Measurements from ENCODE around the gene STATH.
"Not testable (repeated sequence)": the region's sequence is repeated elsewhere in the genome, so short reads cannot be mapped to it uniquely, and the experiment has no call there.

STATH gene, protein sequence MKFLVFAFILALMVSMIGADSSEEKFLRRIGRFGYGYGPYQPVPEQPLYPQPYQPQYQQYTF

GRCh38 chr4:69995526-69996016 is at the start of gene STATH:
Gene STATH (plus strand): TSS chr4:69995966. CDS start chr4:69998438, 2,472 bp downstream.
- no peak for DNase-seq (ENCODE audit: low read depth in 2 of 2)

DNA sequence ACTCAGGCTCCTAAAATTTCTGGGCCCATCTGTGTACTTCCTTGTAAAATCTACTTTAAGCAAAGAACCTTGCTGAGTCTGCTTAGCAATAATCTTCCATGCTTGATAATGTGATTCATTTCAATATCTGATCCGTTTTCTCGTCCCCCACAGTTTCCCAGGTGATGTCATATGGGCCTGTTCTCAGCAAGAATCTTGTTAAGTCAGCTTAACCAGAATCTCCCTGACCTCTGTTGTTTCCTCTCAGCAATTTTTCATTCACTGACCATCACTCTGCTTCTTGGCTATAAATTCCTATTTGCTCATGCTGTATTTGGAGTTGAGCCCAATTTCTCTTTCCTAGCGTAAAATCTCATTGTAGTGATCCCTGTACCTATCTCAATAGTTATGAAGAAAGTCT is 44.2 kb upstream of the STATH start:
- no peak for DNase-seq (ENCODE audit: low read depth in 2 of 2)

DNA sequence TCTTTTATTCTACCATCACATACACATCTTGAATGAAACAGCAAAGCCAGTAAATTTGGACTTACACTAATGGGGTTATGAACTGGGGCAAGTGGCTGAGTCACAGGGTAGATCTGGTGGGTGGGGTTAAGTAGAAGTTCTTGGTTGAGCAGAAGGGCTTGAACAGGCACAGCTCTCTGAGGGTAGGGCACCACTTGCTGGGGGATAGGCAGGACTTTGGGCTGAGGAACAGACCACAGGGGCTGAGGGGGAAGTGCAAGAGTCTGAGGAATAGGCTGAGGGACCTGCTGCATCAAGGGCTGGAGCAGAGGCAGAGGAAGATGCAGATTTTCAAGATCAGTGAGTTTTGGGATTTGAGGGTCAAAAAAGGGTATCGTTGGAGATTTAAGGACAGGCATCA is 38.6 kb upstream of the STATH start:
- DNase-seq (ENCODE audit: low read depth in 2 of 2): no peak

DNA sequence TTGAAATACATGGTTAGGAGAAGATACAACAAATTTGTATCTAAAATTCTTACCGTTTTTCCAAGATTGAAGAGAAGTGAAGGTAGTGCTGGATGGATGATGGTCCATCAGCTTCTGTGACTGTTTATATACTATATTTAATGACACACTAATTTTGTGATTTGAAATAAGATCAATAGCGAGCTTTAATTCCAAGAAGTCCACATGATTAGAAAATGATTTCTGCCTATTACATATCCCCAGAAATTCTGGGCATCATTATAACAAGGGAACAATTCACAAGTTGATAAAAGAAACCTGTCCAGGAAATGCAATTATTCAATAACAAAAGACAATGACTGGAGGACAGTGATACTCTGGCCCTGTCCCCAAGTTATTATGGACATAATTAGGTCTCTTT is 30.1 kb upstream of the STATH start, which contains the start of gene CSN2:
Gene CSN2, minus strand, starts transcription at position 101 of the 400 bp plus-strand sequence. CDS start 4,733 bp downstream, outside the sequence.
- no peak for DNase-seq (ENCODE audit: low read depth in 2 of 2)

DNA sequence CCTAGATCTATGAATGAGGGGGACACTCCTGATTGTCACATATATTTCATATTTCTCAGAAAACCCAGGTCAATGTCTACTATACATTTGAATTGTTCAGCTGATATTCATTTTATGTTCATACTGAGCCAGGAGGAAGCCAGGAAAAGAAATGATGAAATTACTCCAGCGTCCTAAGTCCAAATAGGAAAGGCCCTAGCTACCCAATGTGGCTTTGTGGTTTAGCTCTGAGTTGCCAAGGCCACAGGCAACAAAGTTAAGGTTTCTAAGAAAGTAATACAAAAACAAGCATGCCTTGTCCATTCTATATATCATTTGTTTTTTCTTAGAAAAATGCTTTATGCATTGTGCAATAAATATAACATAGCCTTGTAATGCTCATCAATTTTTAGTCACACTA is 25.7 kb upstream of the STATH start:
- DNase-seq (ENCODE audit: low read depth in 2 of 2): no peak

GRCh38 chr4:69974631-69975030 is 21.1 kb upstream of the STATH start:
- DNase-seq (ENCODE audit: low read depth in 2 of 2): no peak

- no peak for DNase-seq (ENCODE audit: low read depth in 2 of 2)
These were observed 18.2 kb upstream of the STATH start for GRCh38 chr4:69977582-69977981.

DNA sequence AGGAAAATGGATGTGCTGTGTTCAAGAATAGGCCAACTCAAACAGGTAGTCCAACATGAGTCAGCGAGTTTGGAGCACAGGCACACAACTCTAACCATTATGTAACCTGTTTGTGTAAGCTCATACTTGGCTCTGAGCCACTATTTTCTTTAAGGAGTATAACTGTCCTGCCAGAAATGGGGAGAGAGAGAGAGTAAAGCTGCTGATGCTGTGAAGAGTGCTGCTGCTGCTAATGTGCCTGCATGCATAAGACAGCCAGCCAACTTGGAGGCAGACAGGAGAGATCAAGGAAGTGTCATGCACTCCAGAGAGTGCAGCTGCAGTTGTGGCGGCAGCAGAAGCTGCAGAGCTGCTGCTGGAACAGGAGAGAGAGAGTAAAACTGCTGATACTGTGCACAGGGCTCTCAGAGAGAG is 11.7 kb upstream of the STATH start:
- no peak for DNase-seq (ENCODE audit: low read depth in 2 of 2)

- no peak for DNase-seq (ENCODE audit: low read depth in 2 of 2)
These were observed 9.1 kb upstream of the STATH start for GRCh38 chr4:69986663-69987062.

DNA sequence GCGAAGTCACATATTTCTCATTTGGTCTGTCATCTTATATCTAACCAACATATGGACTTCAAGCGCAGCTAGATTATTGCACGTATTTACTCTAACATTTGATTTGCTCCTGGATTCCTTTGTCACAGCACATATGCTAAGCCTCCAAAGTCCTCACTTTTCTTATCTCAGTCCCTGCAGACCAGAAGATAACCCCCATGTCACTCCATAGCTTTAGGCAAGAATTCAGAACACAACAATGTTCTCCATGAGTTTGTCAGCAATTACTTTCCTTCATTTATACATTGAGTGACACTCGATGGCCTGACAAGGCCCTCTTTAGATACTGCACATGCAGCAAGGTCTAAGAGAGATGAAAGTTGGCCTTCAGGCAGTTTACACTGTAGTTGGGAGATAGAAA is 4.8 kb upstream of the STATH start:
- no peak for DNase-seq (ENCODE audit: low read depth in 2 of 2)

DNA sequence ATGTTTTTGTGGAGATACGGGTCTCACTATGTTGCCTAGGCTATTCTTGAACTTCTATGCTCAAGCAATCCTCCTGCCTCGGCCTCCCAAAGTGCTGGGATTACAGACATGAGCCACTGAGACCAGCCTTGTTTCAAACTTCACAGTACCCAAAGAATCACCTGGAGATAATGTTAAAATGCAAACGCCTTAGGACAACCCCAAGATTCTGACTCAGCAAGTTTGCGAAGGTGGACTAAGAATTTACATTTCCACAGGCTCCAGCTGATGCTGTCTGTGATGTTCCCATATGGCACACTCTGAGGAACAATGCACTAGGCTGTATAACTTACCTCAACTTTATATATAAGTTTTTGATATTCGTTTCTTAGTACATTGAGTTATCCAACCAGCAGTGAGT is 984 bp upstream of the STATH start:
- DNase-seq (ENCODE audit: low read depth in 2 of 2): no peak

DNA sequence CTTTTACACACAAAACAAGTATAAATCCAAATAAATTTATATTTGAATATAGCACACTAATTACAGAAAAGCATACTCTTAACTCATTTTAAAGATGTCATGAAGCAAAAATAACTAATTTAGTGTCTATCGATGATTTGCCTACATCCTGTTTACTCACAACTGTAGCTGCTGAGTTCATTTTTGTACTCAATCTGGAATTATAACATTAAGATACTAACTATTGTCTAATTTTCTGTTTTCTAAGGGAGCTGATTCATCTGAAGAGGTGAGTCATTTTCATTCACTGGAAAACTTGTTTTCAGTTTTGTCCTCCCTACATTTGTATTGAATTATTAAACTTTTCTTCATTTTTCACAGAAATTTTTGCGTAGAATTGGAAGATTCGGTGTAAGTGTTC is 3.7 kb downstream of the STATH start:
- no peak for DNase-seq (ENCODE audit: low read depth in 2 of 2)

- DNase-seq (ENCODE audit: low read depth in 2 of 2): no peak
These were observed 4.9 kb downstream of the STATH start for GRCh38 chr4:70000711-70001110.

- no peak for DNase-seq (ENCODE audit: low read depth in 2 of 2)
These were observed 6.7 kb downstream of the STATH start for GRCh38 chr4:70002507-70002906.

- DNase-seq (ENCODE audit: low read depth in 2 of 2): no peak
These were observed 13.0 kb downstream of the STATH start for GRCh38 chr4:70008771-70009170.

- not testable (repeated sequence) for DNase-seq (ENCODE audit: low read depth in 2 of 2)
These were observed 23.2 kb downstream of the STATH start for GRCh38 chr4:70019006-70019405.

GRCh38 chr4:70023218-70023617 is 27.5 kb downstream of the STATH start:
- no peak for DNase-seq (ENCODE audit: low read depth in 2 of 2)

DNA sequence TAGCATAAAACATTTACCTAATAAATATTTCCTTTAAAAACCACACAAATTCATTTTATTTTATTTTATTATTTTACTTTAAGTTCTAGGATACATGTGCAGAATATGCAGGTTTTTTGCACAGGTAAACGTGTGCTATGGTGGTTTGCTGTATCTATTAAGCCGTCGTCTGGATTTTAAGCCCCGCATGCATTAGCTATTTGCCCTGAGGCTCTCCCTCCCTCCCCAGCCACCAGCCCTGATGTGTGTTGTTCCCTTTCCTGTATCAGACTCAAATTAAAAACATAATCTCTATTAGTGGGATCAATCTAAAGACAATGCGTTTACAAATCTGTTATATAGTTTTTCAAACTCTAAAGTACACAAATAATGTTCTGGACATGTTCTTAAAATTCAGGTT is 31.2 kb downstream of the STATH start:
- no peak for DNase-seq (ENCODE audit: low read depth in 2 of 2)

- DNase-seq (ENCODE audit: low read depth in 2 of 2): not testable (repeated sequence)
These were observed 32.4 kb downstream of the STATH start, which contains the start of gene HTN3 for GRCh38 chr4:70028159-70028558. Gene HTN3 (plus strand): TSS chr4:70028459. CDS start chr4:70030741, 2,282 bp downstream.

DNA sequence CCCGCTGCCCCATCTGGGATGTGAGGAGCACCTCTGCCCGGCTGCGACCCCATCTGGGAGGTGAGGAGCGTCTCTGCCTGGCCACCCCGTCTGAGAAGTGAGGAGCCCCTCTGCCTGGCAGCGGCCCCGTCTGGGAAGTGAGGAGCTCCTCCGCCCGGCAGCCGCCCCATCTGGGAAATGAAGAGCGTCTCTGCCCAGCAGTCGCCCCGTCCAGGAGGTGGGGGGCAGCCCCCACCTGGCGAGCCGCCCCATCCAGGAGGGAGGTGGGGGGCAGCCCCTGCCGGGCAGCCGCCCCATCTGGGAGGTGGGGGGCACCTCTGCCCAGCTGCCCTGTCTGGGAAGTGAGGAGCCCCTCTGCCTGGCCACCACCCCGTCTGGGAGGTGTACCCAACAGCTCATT is 41.8 kb downstream of the STATH start:
- DNase-seq (ENCODE audit: low read depth in 2 of 2): not testable (repeated sequence)

DNA sequence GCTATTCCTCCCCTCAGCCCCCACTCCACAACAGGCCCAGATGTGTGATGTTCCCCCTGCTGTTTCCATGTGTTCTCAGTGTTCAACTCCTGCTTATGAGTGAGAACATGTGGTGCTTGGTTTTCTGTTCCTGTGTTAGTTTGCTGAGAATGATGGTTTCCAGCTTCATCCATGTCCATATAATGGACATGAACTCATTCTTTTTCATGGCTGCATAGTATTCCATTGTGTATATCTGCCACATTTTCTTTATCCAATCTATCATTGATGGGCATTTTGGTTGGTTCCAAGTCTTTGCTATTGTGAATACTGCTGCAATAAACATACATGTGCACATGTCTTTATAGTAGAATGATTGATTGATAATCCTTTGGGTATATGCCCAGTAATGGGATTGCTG is 44.2 kb downstream of the STATH start:
- DNase-seq (ENCODE audit: low read depth in 2 of 2): not testable (repeated sequence)

DNA sequence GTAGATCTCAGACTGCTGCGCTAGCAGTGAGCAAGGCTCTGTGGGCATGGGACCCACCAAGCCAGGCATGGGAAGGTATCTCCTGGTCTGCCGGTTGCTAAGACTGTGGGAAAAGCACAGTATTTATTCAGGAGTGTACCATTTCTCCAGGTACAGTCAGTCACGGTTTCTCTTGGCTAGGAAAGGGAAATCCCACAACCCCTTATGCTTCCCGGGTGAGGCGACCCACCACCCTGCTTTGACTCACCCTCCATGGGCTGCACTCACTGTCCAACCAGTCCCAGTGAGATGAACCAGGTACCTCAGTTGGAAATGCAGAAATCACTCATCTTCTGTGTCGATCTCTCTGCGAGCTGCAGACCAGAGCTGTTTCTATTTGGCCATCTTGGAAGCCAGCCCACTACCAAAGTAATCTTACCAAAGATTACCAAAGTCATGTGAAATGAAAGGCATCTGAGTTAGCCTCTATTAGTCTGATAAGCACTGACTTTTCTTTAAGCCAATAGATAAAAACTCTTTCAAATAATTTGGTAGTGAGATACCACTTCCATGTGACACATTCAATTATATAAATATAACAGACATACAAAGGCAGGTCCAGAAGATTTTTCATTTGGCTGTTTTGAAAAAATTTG is 46.0 kb downstream of the STATH start:
- DNase-seq (ENCODE audit: low read depth in 2 of 2): no peak

GRCh38 chr4:70050138-70050537 is 54.4 kb downstream of the STATH start, which contains the start of gene HTN1:
Gene HTN1 (plus strand): TSS chr4:70050438. CDS start chr4:70053077, 2,639 bp downstream.
- DNase-seq (ENCODE audit: low read depth in 2 of 2): not testable (repeated sequence)

Measured in stimulated activated CD8-positive, alpha-beta memory T cell treated with anti-CD3 and anti-CD28 coated beads, Interleukin-15, amount 100 ng/mL, for 48 hours (primary cell).